ENCODE measurements around the gene ZNF582.

ZNF582 gene

GRCh38 chr19:56372281-56372680, 21.1 kb downstream of the ZNF582 start:
- DNase-seq (ENCODE audit: insufficient read length, low spot score) (no peak), FAIRE-seq (no peak)
- TF ChIP-seq, protein P1, sequence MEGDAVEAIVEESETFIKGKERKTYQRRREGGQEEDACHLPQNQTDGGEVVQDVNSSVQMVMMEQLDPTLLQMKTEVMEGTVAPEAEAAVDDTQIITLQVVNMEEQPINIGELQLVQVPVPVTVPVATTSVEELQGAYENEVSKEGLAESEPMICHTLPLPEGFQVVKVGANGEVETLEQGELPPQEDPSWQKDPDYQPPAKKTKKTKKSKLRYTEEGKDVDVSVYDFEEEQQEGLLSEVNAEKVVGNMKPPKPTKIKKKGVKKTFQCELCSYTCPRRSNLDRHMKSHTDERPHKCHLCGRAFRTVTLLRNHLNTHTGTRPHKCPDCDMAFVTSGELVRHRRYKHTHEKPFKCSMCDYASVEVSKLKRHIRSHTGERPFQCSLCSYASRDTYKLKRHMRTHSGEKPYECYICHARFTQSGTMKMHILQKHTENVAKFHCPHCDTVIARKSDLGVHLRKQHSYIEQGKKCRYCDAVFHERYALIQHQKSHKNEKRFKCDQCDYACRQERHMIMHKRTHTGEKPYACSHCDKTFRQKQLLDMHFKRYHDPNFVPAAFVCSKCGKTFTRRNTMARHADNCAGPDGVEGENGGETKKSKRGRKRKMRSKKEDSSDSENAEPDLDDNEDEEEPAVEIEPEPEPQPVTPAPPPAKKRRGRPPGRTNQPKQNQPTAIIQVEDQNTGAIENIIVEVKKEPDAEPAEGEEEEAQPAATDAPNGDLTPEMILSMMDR (IDR thresholded peaks at IDR 0.05; ENCODE audit: insufficient read depth, missing control alignments) = no peak

GRCh38 chr19:56369886-56370676, 23.3 kb downstream of the ZNF582 start:
- TF ChIP-seq, protein P1 (IDR thresholded peaks at IDR 0.05; ENCODE audit: insufficient read depth, missing control alignments) = no peak
- FAIRE-seq (no peak), DNase-seq (ENCODE audit: insufficient read length, low spot score) (no peak)

DNA sequence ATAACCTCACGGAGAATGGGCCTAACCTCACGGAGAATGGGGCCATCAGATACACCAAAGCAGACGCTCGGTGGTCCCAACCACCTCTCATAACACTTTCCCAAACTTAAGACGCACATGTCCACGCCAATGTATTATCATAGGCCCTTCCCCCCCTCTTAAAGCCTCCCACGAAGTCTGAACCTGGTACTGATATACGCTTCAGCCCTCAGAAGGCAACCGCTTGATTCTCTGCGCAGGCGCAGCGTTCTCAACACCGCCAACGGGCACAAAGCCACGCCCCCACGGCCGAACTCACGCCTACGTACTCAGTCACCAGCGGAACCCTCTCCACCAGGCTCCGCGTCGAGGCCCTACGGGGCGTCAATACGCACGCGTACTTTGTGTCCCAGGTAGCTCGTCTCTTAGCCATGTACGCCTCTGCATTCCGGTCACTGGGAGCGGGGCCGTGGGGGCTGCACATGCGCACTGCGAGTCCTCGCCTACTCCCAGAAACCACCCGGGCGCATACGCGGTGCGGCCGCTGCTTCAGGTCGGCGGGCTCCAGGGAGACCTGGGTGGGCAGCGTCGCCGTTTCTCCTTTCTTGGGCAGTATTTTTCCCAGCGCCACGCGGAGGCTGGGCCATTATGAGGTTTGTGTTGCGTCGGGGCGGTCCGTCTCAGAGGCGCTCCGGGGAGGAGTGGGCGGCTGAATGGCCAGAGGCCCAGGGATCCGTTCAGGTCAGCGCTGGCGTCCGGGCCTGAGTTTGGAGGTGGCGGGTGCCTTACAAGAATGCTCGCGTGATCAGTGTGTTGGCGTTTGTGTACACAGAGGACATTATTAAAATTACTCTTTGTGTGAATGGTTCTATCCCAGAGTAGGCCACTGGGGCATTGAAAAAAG, 25.3 kb downstream of the ZNF582 start:
- TF ChIP-seq, protein P1 (IDR thresholded peaks at IDR 0.05; ENCODE audit: insufficient read depth, missing control alignments) = no peak
- DNase-seq (ENCODE audit: insufficient read length, low spot score) (peak; percentile 47), FAIRE-seq (no peak)

- FAIRE-seq = no peak
- no peak for DNase-seq (ENCODE audit: insufficient read length, low spot score)
- TF ChIP-seq, protein P1 (IDR thresholded peaks at IDR 0.05; ENCODE audit: insufficient read depth, missing control alignments) = no peak
Measured at GRCh38 chr19:56360841-56361240, 32.5 kb downstream of the ZNF582 start.

DNA sequence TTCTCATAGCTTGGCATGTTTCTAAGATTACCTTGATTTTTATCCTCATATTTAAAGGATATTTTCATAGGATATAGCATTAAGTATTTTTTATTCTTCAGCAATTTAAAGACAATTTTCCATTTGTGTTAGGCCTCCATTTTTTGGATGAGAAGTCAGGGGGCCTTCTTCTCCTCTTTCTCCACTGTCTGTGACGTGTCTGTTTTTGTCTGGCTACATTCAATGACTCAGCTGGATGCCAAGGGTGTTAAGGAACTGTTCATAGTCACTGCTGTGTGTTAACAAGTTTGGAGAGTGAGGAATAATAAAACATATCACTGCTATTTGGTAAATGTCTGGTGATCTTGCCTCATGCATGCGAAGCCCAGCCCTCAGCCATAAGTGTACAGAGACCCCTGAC, 36.4 kb downstream of the ZNF582 start:
- FAIRE-seq = no peak
- no peak for DNase-seq (ENCODE audit: insufficient read length, low spot score)
- TF ChIP-seq, protein P1 (IDR thresholded peaks at IDR 0.05; ENCODE audit: insufficient read depth, missing control alignments) = no peak

- no peak for FAIRE-seq
- TF ChIP-seq, protein P1 (IDR thresholded peaks at IDR 0.05; ENCODE audit: insufficient read depth, missing control alignments) = no peak
- DNase-seq (ENCODE audit: insufficient read length, low spot score) = no peak
Measured at GRCh38 chr19:56355517-56355916, 37.8 kb downstream of the ZNF582 start.
